ENCODE results near the gene CRYBA4. TPM values are rescaled to one million over a fixed set of nuclear protein-coding genes. Genes with fewer than 3 reads are reported as not detected.

Gene CRYBA4
- total and polyA plus RNA-seq, 2 experiments from 2014 or later: 1.5 TPM; not detected in 1

DNA sequence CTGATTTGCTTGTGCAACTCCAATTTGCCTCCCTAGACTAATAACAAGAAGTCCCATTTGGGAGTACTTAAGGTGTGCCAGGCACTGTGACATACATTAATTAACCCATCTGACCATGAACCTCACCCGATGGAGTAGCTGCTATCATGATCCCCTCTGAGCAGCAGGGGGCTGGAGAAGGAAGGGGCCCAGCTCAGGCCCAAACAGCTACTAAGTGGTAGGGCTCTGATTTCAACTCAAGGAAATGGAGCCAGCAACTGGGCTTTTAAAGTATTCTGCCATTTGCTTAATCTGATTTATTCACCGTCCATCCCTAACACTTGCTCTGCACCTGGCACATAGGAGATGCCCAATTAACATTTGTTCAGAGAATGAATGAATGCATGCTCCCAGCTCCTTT, 5.1 kb upstream of the CRYBA4 start:
- Histone ChIP-seq H3K4me2 (peak overlapping the region; percentile 74), H3K27me3 (ENCODE audit: insufficient read depth) (peaks cover 33% of the 10 kb centered on the region), H3K79me2 (replicated peaks; ENCODE audit: insufficient read depth) (no peaks in the 10 kb centered on the region), H3K36me3 (ENCODE audit: insufficient read depth) (no peaks in the 10 kb centered on the region), H3K27ac (ENCODE audit: low read depth) (peak overlapping the region; percentile 58; the same call in 1 of the 2 replicates), H3K9me2 (ENCODE audit: insufficient read depth) (no peaks in the 10 kb centered on the region), H3K4me1 (ENCODE audit: insufficient read depth) (peaks cover 61% of the 10 kb centered on the region), H3K4me3 (peak overlapping the region; percentile 22; the same call in 1 of the 2 replicates), H4K20me1 (replicated peaks; ENCODE audit: insufficient read depth) (no peaks in the 10 kb centered on the region), H3F3A (replicated peaks; ENCODE audit: low read depth) (peaks cover 21% of the 10 kb centered on the region), H2AFZ (peak overlapping the region; percentile 29; the same call in 1 of the 2 replicates)
- Mint-ChIP-seq H3K9me3 (no peaks in the 10 kb centered on the region), H3K4me1 (peaks cover 64% of the 10 kb centered on the region), H3K4me3 (peak overlapping the region; percentile 12; the same call in 1 of the 3 replicates), H3K27me3 (ENCODE audit: insufficient read depth, low read depth, poor library complexity) (peaks cover 50% of the 10 kb centered on the region), H3K36me3 (ENCODE audit: low read depth) (no peaks in the 10 kb centered on the region; the same call in 2 of the 3 replicates), H3K27ac (no peak overlapping the region)
- no peak for TF ChIP-seq ZNF331 (CRISPR knock-in tag; IDR thresholded peaks at IDR 0.05; ENCODE audit: low read depth)
- TF ChIP-seq POLR2AphosphoS5 (IDR thresholded peaks at IDR 0.05; ENCODE audit: low read depth): no peak
- TF ChIP-seq, protein P1, sequence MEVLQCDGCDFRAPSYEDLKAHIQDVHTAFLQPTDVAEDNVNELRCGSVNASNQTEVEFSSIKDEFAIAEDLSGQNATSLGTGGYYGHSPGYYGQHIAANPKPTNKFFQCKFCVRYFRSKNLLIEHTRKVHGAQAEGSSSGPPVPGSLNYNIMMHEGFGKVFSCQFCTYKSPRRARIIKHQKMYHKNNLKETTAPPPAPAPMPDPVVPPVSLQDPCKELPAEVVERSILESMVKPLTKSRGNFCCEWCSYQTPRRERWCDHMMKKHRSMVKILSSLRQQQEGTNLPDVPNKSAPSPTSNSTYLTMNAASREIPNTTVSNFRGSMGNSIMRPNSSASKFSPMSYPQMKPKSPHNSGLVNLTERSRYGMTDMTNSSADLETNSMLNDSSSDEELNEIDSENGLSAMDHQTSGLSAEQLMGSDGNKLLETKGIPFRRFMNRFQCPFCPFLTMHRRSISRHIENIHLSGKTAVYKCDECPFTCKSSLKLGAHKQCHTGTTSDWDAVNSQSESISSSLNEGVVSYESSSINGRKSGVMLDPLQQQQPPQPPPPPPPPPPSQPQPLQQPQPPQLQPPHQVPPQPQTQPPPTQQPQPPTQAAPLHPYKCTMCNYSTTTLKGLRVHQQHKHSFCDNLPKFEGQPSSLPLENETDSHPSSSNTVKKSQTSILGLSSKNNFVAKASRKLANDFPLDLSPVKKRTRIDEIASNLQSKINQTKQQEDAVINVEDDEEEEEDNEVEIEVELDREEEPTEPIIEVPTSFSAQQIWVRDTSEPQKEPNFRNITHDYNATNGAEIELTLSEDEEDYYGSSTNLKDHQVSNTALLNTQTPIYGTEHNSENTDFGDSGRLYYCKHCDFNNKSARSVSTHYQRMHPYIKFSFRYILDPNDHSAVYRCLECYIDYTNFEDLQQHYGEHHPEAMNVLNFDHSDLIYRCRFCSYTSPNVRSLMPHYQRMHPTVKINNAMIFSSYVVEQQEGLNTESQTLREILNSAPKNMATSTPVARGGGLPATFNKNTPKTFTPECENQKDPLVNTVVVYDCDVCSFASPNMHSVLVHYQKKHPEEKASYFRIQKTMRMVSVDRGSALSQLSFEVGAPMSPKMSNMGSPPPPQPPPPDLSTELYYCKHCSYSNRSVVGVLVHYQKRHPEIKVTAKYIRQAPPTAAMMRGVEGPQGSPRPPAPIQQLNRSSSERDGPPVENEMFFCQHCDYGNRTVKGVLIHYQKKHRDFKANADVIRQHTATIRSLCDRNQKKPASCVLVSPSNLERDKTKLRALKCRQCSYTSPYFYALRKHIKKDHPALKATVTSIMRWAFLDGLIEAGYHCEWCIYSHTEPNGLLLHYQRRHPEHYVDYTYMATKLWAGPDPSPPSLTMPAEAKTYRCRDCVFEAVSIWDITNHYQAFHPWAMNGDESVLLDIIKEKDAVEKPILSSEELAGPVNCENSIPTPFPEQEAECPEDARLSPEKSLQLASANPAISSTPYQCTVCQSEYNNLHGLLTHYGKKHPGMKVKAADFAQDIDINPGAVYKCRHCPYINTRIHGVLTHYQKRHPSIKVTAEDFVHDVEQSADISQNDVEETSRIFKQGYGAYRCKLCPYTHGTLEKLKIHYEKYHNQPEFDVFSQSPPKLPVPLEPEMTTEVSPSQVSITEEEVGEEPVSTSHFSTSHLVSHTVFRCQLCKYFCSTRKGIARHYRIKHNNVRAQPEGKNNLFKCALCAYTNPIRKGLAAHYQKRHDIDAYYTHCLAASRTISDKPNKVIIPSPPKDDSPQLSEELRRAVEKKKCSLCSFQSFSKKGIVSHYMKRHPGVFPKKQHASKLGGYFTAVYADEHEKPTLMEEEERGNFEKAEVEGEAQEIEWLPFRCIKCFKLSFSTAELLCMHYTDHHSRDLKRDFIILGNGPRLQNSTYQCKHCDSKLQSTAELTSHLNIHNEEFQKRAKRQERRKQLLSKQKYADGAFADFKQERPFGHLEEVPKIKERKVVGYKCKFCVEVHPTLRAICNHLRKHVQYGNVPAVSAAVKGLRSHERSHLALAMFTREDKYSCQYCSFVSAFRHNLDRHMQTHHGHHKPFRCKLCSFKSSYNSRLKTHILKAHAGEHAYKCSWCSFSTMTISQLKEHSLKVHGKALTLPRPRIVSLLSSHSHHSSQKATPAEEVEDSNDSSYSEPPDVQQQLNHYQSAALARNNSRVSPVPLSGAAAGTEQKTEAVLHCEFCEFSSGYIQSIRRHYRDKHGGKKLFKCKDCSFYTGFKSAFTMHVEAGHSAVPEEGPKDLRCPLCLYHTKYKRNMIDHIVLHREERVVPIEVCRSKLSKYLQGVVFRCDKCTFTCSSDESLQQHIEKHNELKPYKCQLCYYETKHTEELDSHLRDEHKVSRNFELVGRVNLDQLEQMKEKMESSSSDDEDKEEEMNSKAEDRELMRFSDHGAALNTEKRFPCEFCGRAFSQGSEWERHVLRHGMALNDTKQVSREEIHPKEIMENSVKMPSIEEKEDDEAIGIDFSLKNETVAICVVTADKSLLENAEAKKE (CRISPR knock-in tag; IDR thresholded peaks at IDR 0.05): no peak
- TF ChIP-seq JUNB (IDR thresholded peaks at IDR 0.05; ENCODE audit: unreplicated experiment): no peak
- TF ChIP-seq, protein P2, sequence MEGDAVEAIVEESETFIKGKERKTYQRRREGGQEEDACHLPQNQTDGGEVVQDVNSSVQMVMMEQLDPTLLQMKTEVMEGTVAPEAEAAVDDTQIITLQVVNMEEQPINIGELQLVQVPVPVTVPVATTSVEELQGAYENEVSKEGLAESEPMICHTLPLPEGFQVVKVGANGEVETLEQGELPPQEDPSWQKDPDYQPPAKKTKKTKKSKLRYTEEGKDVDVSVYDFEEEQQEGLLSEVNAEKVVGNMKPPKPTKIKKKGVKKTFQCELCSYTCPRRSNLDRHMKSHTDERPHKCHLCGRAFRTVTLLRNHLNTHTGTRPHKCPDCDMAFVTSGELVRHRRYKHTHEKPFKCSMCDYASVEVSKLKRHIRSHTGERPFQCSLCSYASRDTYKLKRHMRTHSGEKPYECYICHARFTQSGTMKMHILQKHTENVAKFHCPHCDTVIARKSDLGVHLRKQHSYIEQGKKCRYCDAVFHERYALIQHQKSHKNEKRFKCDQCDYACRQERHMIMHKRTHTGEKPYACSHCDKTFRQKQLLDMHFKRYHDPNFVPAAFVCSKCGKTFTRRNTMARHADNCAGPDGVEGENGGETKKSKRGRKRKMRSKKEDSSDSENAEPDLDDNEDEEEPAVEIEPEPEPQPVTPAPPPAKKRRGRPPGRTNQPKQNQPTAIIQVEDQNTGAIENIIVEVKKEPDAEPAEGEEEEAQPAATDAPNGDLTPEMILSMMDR (conservative IDR thresholded peaks at IDR 0.05; ENCODE audit: low read depth in 2 of 2): no peak
- no peak for TF ChIP-seq ZNF114 (CRISPR knock-in tag; IDR thresholded peaks at IDR 0.05)
- no peak for TF ChIP-seq EZH2phosphoT487 (IDR thresholded peaks at IDR 0.05; ENCODE audit: unreplicated experiment)
- no peak for TF ChIP-seq STAT1 (IDR thresholded peaks at IDR 0.05; ENCODE audit: unreplicated experiment)
- TF ChIP-seq NANOG (IDR thresholded peaks at IDR 0.05; ENCODE audit: borderline replicate concordance): no peak
- TF ChIP-seq, protein P3, sequence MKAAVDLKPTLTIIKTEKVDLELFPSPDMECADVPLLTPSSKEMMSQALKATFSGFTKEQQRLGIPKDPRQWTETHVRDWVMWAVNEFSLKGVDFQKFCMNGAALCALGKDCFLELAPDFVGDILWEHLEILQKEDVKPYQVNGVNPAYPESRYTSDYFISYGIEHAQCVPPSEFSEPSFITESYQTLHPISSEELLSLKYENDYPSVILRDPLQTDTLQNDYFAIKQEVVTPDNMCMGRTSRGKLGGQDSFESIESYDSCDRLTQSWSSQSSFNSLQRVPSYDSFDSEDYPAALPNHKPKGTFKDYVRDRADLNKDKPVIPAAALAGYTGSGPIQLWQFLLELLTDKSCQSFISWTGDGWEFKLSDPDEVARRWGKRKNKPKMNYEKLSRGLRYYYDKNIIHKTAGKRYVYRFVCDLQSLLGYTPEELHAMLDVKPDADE (IDR thresholded peaks at IDR 0.05): no peak
- TF ChIP-seq CREB1 (CRISPR knock-in tag; IDR thresholded peaks at IDR 0.05; ENCODE audit: low read depth): no peak
- TF ChIP-seq, protein P4, sequence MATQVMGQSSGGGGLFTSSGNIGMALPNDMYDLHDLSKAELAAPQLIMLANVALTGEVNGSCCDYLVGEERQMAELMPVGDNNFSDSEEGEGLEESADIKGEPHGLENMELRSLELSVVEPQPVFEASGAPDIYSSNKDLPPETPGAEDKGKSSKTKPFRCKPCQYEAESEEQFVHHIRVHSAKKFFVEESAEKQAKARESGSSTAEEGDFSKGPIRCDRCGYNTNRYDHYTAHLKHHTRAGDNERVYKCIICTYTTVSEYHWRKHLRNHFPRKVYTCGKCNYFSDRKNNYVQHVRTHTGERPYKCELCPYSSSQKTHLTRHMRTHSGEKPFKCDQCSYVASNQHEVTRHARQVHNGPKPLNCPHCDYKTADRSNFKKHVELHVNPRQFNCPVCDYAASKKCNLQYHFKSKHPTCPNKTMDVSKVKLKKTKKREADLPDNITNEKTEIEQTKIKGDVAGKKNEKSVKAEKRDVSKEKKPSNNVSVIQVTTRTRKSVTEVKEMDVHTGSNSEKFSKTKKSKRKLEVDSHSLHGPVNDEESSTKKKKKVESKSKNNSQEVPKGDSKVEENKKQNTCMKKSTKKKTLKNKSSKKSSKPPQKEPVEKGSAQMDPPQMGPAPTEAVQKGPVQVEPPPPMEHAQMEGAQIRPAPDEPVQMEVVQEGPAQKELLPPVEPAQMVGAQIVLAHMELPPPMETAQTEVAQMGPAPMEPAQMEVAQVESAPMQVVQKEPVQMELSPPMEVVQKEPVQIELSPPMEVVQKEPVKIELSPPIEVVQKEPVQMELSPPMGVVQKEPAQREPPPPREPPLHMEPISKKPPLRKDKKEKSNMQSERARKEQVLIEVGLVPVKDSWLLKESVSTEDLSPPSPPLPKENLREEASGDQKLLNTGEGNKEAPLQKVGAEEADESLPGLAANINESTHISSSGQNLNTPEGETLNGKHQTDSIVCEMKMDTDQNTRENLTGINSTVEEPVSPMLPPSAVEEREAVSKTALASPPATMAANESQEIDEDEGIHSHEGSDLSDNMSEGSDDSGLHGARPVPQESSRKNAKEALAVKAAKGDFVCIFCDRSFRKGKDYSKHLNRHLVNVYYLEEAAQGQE (IDR thresholded peaks at IDR 0.05; ENCODE audit: unreplicated experiment): no peak
- ATAC-seq (peak; percentile 13), DNase-seq (ENCODE audit: low spot score) (no peak)

All from GM23338 (cell line).